ENCODE results near the gene UQCR10. TPM values are rescaled to one million over a fixed set of nuclear protein-coding genes. Genes with fewer than 3 reads are reported as not detected.

The UQCR10 gene
- total RNA-seq, 1 donor from 2014 or later = 116 TPM

GRCh38 chr22:29813126-29813525 is 46.0 kb downstream of the UQCR10 start:
- peaks cover 10% of the 10 kb centered on the region for H3K36me3 Mint-ChIP-seq (ENCODE audit: low read depth)
- no peak overlapping the region for H3K27ac Mint-ChIP-seq (ENCODE audit: unreplicated experiment)
- no peak for DNase-seq (ENCODE audit: low read depth, low spot score)
- H3K9me3 Mint-ChIP-seq = no peaks in the 10 kb centered on the region
- no peaks in the 10 kb centered on the region for H3K4me1 Mint-ChIP-seq
- no peak for TF ChIP-seq CTCF (conservative IDR thresholded peaks at IDR 0.05)
- H3K4me3 Mint-ChIP-seq = no peak overlapping the region
- H3K27me3 Mint-ChIP-seq (ENCODE audit: low read depth) = no peaks in the 10 kb centered on the region

- Mint-ChIP-seq H3K4me1 (no peaks in the 10 kb centered on the region), H3K27me3 (ENCODE audit: low read depth) (no peaks in the 10 kb centered on the region), H3K4me3 (no peak overlapping the region), H3K36me3 (ENCODE audit: low read depth) (peaks cover 10% of the 10 kb centered on the region), H3K9me3 (no peaks in the 10 kb centered on the region), H3K27ac (ENCODE audit: unreplicated experiment) (no peak overlapping the region)
- no peak for DNase-seq (ENCODE audit: low read depth, low spot score)
- peak; percentile 12 for TF ChIP-seq CTCF (conservative IDR thresholded peaks at IDR 0.05)
Observed at GRCh38 chr22:29813563-29813962, 46.4 kb downstream of the UQCR10 start.

- peaks cover 10% of the 10 kb centered on the region for H3K36me3 Mint-ChIP-seq (ENCODE audit: low read depth)
Observed at GRCh38 chr22:29814003-29814402, 46.8 kb downstream of the UQCR10 start.

GRCh38 chr22:29815580-29815979 is 48.4 kb downstream of the UQCR10 start:
- Mint-ChIP-seq H3K4me1 (no peaks in the 10 kb centered on the region), H3K9me3 (no peaks in the 10 kb centered on the region)
- no peak for DNase-seq (ENCODE audit: low read depth, low spot score)

More at GRCh38 chr22:29814003-29814402, 46.8 kb downstream of the UQCR10 start:
- no peaks in the 10 kb centered on the region for H3K9me3 Mint-ChIP-seq
- no peak overlapping the region for H3K27ac Mint-ChIP-seq (ENCODE audit: unreplicated experiment)
- no peak for TF ChIP-seq CTCF (conservative IDR thresholded peaks at IDR 0.05)
- H3K4me3 Mint-ChIP-seq = no peak overlapping the region
- no peaks in the 10 kb centered on the region for H3K27me3 Mint-ChIP-seq (ENCODE audit: low read depth)
- DNase-seq (ENCODE audit: low read depth, low spot score) = no peak
- no peaks in the 10 kb centered on the region for H3K4me1 Mint-ChIP-seq

GRCh38 chr22:29816128-29816527 is 49.0 kb downstream of the UQCR10 start:
- Mint-ChIP-seq H3K36me3 (ENCODE audit: low read depth) (peaks cover 10% of the 10 kb centered on the region), H3K4me1 (no peaks in the 10 kb centered on the region), H3K27me3 (ENCODE audit: low read depth) (no peaks in the 10 kb centered on the region), H3K4me3 (no peak overlapping the region), H3K9me3 (no peaks in the 10 kb centered on the region), H3K27ac (ENCODE audit: unreplicated experiment) (no peak overlapping the region)
- no peak for DNase-seq (ENCODE audit: low read depth, low spot score)
- TF ChIP-seq CTCF (conservative IDR thresholded peaks at IDR 0.05) = no peak

More at GRCh38 chr22:29815580-29815979, 48.4 kb downstream of the UQCR10 start:
- no peak overlapping the region for H3K4me3 Mint-ChIP-seq
- TF ChIP-seq CTCF (conservative IDR thresholded peaks at IDR 0.05) = no peak
- peak overlapping the region; percentile 85 for H3K27ac Mint-ChIP-seq (ENCODE audit: unreplicated experiment)
- H3K36me3 Mint-ChIP-seq (ENCODE audit: low read depth) = peaks cover 10% of the 10 kb centered on the region
- no peaks in the 10 kb centered on the region for H3K27me3 Mint-ChIP-seq (ENCODE audit: low read depth)

GRCh38 chr22:29816539-29816938 is 49.4 kb downstream of the UQCR10 start:
- Mint-ChIP-seq H3K27ac (ENCODE audit: unreplicated experiment) (no peak overlapping the region), H3K4me3 (no peak overlapping the region), H3K9me3 (no peaks in the 10 kb centered on the region), H3K36me3 (ENCODE audit: low read depth) (peaks cover 10% of the 10 kb centered on the region), H3K4me1 (no peaks in the 10 kb centered on the region), H3K27me3 (ENCODE audit: low read depth) (no peaks in the 10 kb centered on the region)
- TF ChIP-seq CTCF (conservative IDR thresholded peaks at IDR 0.05) = no peak
- no peak for DNase-seq (ENCODE audit: low read depth, low spot score)
